ENCODE measurements around the gene ZNF462.

DNA sequence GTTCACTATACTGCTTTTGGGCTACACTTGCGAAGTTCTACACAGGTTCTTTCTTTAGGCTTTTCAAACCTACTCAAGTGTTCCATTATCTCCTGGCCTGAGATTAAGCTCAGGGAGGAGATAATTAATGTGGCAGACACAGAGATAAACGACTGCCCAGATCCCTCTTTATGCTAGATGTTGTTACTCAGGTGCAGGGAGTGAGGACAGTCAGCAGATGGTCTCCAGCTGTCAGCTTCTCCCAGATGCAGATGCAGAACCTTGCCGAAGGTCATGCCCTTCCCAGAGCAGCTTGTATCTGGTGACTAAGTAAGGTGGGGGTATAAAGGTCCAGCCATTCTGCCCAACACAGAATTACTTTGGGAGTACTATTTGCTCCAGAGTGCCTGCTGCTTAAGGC is 166.2 kb downstream of the ZNF462 start:
- TF ChIP-seq, protein P1, sequence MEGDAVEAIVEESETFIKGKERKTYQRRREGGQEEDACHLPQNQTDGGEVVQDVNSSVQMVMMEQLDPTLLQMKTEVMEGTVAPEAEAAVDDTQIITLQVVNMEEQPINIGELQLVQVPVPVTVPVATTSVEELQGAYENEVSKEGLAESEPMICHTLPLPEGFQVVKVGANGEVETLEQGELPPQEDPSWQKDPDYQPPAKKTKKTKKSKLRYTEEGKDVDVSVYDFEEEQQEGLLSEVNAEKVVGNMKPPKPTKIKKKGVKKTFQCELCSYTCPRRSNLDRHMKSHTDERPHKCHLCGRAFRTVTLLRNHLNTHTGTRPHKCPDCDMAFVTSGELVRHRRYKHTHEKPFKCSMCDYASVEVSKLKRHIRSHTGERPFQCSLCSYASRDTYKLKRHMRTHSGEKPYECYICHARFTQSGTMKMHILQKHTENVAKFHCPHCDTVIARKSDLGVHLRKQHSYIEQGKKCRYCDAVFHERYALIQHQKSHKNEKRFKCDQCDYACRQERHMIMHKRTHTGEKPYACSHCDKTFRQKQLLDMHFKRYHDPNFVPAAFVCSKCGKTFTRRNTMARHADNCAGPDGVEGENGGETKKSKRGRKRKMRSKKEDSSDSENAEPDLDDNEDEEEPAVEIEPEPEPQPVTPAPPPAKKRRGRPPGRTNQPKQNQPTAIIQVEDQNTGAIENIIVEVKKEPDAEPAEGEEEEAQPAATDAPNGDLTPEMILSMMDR (IDR thresholded peaks at IDR 0.05) = no peak
- no peak for TF ChIP-seq POLR2AphosphoS5 (IDR thresholded peaks at IDR 0.05)
- no peak for TF ChIP-seq POLR2A (IDR thresholded peaks at IDR 0.05)
- no peak for TF ChIP-seq EP300 (IDR thresholded peaks at IDR 0.05)
